HG03378 (cell line): ENCODE measurements around the gene DDX43.
"Not testable (repeated sequence)": the region's sequence is repeated elsewhere in the genome, so short reads cannot be mapped to it uniquely, and the experiment has no call there.

Experiments used
- ATAC-seq: cut with Tn5 transposase; IDR thresholded peaks from one replicate; pipeline ENCODE4 v1.9.1; 2021; ENCODE audit warnings: mild to moderate bottlenecking, moderate library complexity; ENCODE audit not compliant: unreplicated experiment

The DDX43 gene

DNA sequence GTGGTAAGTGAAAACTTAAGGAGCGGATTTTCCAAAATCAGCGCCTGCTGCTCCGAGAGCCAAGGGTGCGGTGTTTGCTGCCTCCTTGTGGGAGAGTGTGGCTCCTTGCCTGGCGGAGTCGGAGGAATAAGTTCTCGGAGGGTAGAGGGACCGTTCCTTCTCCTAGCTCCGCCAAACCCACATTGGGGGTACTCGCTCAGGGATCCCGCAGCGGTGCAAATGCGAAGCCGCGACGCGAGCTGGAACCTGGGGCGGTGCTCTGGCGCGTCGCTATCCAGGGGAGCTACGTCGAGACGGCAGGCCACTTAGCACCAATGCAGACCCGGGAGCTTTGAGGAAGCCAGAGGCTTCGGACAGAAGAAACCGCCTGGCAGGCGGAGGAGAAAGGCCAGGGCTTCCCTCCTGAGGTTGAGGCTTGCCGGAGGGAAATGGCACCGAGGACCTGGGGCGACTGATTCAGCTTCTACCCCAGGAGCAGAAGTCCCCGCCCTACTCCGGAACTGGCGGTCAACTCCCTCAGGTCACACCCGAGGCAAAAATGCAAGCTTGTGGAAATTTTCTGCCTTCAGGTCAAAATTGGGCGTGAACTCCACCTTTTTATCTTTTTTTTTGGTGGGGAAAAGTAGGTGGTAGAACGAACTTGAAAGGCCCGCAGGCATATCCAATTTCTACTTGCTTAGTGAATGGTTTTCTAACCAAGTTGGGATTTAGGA, 5.7 kb upstream of the DDX43 start:
- ATAC-seq = peak; percentile 76

DNA sequence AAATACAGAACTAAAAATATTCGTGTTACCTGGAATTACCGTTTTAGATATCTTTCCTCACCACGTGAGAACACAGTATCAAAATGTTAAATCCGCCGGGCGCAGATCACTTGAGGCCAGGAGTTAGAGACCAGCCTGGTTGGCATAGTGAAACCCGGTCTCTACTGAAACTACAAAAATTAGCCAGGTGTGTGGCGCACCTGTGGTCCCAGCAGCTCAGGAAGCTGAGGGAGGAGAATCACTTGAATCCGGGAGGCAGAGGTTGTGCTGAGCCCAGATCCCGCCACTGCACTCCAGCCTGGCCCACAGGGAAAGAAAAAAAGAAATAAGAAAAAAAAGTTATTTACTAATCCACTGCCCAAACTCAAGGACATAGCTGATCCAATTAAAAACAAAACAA, 4.8 kb upstream of the DDX43 start:
- ATAC-seq = no peak

DNA sequence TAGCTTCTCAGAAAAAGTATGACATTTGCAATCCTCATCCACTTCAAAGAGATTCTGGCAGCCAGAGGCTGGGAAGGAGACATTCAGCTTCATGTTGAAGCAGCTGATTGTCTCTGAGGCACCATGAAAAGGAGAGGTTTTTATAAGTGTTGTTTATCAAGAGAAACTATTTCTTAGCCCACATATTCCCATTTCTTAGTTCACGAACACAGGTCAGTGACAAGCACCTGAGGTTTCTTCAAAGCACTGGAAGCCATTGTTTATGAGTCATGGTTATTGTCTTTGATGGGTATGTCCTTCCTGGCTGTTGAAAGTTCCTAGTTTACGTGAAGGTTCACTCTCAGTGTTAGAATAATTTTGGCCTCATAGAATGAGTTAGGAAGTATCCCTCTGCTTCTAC, 3.0 kb upstream of the DDX43 start:
- ATAC-seq = no peak

DNA sequence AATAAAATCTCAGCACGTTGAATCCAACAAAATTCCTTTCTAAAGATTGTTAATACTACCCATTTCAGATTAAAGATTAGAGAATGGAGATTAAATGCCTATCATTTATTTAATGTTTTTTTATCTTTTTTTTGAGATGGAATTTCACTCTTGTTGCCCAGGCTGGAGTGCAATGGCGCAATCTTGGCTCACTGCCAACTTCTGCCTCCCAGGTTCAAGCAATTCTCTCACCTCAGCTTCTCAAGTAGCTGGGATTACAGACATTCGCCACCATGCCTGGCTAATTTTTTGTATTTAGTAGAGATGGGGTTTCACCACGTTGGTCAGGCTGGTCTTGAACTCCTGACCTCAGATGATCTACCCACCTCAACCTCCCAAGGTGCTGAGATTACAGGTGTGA, 2.4 kb upstream of the DDX43 start:
- not testable (repeated sequence) for ATAC-seq

DNA sequence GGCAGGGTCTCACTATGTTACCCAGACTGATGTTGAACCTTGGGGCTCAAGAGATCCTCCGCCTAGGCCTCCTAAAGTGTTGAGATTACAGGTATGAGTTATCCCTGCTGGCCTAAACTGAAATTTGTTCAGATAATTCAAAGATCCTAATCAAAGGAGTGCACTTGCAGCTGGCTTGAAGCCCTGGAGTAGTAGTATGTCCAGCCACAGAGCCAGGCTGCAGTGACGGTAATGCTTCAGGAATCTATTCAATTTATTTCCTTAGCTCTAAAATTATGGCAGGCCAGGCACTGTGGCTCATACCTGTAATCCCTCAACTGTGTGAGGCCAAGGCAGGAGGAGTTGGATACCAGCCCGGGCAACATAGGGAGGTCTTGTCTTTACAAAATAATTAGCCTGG, 1.4 kb upstream of the DDX43 start:
- no peak for ATAC-seq

DNA sequence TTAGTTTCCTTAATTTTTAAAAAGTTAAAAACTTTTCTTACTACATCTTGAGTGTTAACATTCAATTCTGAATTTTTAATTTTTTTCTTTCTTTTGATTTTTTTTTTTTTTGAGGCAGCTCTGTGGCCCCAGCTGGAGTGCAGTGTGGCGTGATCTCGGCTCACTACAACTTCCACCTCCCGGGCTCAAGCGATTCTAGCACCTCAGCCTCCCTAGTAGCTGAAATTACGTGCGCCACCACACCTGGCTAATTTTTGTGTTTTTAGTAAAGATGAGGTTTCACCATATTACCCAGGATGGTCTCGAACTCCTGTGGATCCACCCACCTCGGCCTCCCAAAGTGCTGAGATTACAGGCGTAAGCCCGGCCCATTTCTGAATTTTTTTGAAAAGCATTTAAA, 1.2 kb downstream of the DDX43 start:
- no peak for ATAC-seq

DNA sequence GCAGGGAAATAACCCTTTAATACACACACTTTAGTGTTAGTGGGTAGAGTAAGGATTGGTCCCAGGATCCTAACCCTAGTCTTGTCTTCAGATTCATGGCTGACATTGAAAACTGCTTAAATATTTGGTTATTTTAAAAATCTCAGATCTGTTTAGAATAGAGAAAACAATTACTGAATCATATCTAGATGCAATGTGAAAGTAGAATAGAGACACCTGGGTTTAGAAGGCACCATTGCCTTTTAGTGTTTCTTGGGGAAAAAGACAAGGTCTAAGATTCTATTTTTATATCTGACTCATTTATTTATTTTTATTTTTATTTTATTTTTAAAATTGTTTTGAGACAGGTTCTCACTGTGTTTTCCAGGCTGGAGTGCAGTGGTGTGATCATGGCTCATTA, 6.0 kb downstream of the DDX43 start:
- no peak for ATAC-seq

DNA sequence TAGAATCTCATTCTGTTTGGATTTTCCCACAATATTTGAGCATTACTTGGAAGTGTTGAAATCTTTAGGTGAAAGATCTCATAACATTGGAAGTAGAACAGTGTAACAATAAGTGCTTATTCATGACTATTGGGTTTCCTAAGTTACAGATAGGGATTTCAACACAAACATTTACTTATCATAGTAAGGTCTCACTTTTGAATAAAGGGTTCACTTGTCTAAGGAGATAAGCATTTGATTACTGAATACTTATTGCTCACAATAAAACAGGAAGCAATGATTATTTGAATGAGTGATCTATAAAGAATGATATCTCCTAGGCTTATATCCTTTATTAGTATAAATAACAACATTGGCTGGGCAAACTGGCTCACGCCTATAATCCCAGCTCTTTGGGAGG, 14.8 kb downstream of the DDX43 start:
- no peak for ATAC-seq

DNA sequence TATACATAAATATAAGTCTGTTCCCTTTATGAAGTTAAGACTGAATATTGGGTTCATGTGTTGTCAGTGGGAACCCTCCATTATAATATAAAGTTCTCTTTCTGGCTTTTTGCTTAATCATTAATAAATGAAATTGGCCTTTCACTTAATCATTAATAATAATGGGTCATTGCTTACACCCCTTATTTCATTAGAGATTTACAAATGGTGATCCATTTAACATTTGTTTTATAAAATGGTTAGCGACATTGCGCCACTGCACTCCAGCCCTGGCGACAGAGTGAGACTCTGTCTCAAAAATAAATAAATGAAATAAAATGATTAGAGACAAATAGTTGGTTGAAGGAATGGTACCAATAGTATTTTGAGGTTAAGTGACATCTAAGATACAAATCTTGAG, 18.5 kb downstream of the DDX43 start:
- no peak for ATAC-seq

DNA sequence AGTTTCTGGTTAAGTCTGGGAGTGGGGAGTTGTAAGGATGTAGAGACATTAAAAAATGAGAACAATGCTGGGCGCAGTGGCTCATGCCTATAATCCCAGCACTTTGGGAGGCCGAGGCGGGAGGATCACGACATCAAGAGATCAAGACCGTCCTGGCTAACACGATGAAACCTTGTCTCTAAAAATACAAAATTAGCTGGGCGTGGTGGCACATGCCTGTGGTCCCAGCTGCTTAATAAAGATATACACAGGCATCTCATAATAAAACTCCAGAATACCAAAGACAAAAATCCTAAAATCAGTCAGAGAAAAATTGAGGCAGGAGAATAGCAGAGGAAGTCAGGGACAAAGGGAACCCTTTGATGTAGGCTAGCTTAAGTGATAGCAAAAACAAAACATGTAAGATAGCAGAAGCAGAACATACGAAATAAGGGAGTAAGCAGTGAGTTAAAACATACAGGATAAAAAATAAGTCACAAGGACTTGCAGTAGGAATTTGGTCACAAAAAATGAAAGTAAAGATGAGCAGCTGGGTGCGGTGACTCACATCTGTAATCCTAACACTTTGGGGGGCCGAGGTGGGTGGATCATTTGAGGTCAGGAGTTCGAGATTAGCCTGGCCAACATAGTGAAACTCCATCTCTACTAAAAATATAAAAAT, 23.6 kb downstream of the DDX43 start:
- no peak for ATAC-seq

DNA sequence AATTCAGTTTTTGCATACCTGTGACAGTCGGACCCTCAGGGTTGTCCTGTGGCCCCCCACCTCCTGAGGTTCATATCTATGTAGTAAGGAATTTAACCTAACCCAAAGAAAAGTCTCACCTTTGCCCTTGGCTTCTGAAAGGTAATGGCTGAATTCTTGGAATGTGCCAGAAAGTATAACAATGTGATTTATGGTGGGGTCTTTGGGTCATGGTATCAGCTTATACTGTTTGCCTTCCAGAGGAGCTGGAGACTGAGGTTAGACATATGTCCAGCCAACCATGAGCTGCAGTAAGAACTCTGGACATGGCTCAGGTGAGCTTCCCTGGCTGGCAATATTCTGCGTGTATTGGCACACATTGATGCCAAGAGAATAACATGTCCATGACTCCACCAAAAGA, 26.9 kb downstream of the DDX43 start:
- no peak for ATAC-seq

DNA sequence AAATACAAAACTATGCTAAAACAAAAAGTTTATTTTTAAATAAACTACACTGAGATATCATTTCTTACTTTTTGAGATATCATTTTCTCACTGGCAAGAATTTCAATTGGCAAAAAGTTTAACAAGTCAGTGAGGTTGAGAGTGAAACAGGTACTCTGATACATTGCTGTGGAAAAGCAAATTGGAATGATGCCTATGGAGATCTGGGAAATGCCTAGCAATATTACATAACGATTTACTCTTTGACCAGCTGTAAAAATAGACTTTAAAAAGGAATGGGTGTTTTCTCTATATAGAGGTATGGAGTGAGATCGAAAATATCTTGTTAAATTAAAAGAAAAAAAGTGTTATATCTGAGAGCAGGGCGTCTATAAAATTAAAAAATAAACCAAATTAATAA, 40.6 kb downstream of the DDX43 start:
- no peak for ATAC-seq

DNA sequence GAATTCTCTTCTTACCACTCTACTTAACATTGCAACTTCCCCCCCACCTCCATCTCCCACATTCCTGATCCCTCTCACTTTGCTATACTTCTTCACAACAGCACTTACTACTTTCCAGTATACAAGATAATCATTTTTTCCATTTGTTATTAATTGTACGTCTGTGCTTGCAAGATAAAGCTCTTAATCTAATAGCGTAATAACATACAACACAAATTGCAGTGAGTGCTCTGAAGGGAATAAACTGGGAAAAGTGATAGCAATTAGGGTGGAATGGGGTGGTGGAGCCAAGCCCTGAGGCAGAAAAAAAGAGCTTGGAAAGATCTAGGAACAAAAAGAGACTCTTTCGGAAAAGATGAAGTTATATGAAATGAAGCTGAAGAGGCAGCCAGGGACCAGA, 48.9 kb downstream of the DDX43 start:
- ATAC-seq = no peak

DNA sequence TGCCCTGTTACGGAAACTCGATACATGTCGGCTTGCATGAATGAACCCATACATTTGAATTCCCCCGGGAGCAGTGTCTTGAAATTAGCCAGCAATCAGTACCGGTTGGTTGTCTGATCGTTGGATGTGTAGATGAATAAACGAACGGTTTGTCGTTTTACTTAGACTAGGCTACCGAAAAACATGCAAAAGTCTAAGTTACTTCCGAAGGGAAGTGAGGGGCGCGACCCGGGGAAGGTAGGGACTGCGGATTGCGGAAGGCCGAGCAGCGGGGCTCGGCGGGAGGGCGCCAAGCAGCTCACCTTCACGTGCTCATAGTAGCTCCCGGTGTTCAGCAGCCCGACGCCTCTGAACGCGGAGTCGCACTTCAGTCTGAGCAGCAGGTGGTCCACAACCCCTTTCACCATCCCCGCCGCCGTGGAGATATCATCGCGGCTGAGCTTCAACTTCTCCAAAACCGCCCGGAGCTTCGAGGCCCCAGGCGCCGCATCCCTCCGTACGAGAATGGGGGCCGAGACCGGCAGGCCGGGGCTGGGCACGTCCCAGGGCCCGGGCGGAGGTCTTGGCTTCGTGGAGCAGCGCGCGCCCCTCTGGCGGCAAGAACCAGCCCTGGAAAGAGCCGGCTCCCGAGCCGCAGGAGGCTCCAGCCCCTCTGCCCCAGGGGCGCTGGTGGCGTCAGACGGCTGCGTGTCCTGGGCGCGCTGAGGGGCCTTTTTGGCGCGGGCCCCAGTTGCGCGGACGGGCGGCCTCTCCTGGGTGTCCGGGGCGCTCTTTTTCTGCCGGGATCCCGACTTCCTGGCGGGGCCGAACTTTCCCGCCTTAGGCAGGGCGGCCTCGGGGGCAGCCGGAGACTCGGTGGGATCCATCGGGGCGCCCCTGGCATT, 56.8 kb downstream of the DDX43 start:
- peak; percentile 54 for ATAC-seq

DNA sequence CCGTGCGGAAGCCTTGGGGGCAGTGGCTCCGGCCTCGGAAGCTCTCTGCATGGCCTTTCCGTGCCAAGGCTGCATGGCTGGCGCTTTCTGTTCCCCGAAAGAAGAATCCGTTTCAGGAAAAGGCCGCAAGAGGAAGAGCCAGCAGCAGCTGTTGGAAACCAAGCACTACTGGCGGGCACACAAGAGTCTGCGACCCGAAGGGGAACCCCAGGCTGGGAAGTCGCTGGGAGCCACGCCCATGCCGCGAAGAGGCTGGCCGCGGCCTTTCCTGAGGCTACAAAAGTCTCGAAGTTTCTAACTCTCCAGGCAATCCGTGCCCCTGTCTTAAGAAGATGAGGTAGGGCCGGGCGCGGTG, 57.5 kb downstream of the DDX43 start, which contains the start of gene CGAS:
Gene CGAS, minus strand, starts transcription at position 191 of the 355 bp plus-strand sequence. Its CDS starts 116 bp downstream, at position 75.
- ATAC-seq = peak; percentile 69

DNA sequence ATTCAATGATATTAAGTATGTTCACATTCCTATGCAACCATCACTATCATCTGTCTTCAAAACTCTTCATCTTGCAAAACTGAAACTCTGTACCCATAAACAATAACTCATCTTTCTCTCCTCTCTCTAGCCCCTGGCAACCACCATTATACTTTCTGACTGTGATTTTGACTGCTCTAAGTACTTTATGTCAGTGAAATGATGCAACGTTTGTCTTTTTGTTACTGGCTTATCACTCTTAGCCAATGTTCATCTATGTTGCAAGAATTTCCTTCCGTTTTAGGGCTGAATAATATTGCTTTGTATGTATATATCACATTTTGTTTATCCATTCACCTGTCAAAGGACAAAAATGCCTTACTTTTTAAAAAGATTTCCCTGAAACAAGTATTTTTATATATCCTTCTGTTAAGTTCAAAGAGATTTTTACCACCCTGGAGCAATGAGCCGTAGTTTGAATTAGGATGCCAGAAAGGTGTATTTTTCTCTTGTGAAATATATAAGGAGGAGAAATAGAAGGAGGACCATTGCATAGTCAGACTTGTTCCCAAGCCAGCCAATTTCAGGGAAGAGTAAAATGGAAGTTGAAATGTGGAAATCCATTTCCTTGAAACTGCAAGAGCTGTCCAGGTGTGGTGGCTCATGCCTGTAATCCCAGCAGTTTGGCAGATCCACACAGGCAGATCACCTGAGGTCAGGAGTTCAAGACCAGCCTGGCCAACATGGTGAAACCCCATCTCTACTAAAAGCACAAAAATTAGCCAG, 61.4 kb downstream of the DDX43 start:
- no peak for ATAC-seq

DNA sequence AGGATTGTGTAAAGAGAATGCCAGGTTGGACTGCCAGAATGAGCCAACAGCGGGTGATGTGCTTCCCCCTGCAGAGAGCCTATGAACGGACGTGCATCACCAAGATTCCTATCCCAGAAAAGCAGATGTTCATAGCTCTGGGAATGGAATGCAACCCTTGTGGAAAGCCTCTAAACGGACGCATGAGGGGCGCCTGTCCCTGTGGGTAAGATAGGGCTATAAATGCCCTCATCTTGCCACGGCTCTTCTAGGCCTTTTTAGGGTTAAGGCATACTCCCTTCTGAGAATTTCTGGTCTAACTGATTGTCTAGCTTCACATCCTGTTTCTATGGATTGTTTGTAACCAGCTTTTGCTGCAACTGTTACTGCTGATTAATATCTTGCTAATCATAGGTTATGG, 64.8 kb downstream of the DDX43 start:
- not testable (repeated sequence) for ATAC-seq

DNA sequence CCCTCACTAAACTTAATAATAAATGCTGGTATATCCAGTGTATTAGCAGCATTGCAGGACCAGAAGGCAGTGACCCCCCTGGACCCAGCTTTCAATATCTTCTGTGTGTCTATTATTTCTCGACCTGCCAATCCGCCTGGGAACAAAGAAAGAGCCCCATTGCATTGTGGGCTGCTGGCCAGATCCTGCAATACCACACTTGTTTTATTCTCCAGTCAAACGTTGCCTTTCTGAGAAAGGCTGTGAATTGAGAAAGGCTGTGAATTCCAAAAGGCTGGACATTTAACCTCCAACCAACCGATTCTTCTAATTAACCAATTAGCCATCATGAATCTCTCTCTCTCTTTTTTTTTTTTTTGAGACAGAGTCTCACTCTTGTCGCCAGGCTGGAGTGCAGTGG, 65.4 kb downstream of the DDX43 start:
- ATAC-seq = no peak

DNA sequence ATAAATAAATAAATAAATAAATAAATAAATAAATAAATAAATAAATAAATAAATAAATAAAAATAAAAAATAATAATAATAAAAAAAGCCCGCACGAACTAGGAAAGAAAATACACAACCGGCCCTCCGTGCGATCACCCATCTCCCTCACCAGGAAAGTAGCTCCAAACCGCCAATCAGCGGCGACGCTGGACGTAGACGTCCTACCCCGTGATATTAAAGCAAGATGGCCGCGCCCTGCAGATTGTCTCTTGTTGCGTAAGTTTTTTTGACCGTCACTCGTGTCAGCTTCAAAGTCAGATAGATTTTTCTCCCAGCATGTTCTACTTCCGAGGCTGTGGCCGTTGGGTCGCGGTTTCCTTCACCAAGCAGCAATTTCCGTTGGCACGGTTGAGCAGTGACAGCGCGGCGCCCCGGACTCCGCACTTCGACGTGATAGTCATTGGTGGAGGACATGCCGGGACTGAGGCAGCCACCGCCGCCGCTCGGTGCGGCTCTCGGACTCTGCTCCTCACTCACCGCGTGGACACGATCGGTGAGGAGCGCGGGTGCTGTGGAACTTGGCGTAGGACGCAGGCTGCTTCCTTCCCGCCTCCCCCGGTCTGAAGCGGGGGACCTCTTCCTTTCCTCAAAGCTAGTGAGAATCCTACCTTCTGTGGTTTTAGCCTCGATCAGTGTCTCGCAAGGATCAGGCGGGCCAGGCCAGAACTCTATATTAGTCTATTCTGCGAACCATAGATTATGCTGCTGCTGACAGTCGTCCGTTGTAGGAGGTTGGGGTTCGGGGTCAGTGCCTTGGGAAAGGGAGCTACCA, 67.1 kb downstream of the DDX43 start, which contains the start of gene MTO1:
Gene MTO1, plus strand, starts transcription at position 201 of the 814 bp plus-strand sequence. Its CDS starts 118 bp downstream, at position 319.
- ATAC-seq = peak; percentile 97
